ENCODE results near the gene SRGAP1. TPM values are rescaled to one million over a fixed set of nuclear protein-coding genes. Genes with fewer than 3 reads are reported as not detected.
"Not testable (repeated sequence)": the region's sequence is repeated elsewhere in the genome, so short reads cannot be mapped to it uniquely, and the experiment has no call there.

Gene SRGAP1
- total RNA-seq, 1 experiment from 2014 or later: 3.7 TPM

DNA sequence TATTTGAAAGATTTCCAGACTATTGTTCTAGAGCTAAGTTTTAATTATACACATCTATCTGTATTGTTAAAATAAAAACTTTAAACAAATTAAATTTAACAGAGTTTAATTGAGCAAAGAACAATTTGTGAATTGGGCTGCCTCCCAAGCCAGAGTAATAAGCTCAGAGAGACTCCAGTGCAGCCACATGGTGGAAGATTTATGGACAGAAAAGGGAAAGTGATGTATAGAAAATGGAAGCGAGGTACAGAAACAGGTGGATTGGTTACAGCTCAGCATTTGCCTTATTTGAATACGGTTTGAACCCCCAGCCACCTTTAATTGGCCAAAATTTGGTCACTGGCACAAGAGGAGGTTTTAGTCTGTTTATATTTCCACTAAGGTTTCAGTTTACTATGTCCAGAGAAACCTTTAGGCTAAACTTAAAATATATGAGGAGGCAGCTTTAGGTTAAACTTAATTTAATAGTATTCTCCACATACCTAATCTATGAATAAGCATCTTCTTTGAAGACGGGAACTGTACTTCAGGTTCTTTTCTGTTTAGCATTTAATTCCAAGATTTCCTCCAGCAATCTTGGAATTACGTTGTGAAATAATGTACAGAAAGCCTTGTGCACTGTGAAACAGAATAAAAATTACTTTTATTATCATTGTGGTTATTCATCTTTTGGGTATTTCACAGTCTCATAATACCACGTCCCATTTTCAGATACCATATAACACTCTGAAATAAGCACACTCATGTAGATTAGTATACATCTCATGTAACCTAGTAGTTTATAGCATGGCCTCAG is 19.4 kb downstream of the SRGAP1 start:
- H3K36me3 ChIP-seq: no peaks in the 10 kb centered on the region
- no peak for DNase-seq (ENCODE audit: low read depth in 1 of 2, low spot score in 2 of 2)
- H3K9me3 ChIP-seq (replicated peaks): no peaks in the 10 kb centered on the region
- H3K27ac ChIP-seq: no peak overlapping the region
- H3K27me3 ChIP-seq (replicated peaks): no peaks in the 10 kb centered on the region
- H3K4me3 ChIP-seq: no peak overlapping the region
- H3K4me1 ChIP-seq (replicated peaks): peaks cover 30% of the 10 kb centered on the region

DNA sequence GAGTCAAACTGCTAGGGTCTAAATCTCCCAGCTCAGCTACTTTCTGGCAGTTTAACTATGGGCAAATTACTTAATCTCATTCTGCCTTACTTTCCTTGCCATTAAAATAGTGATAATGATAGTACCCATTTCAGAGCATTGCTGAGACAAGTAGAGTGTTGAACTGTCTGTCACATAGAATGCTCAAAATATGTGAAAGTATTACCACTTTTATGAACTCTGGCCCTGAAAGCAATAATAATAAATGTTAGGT is 19.9 kb downstream of the SRGAP1 start:
- Histone ChIP-seq H3K27me3 (replicated peaks) (no peaks in the 10 kb centered on the region), H3K9me3 (replicated peaks) (no peaks in the 10 kb centered on the region), H3K4me1 (replicated peaks) (peaks cover 30% of the 10 kb centered on the region), H3K27ac (no peak overlapping the region), H3K4me3 (no peak overlapping the region), H3K36me3 (no peaks in the 10 kb centered on the region)
- no peak for DNase-seq (ENCODE audit: low read depth in 1 of 2, low spot score in 2 of 2)

- no peaks in the 10 kb centered on the region for H3K36me3 ChIP-seq
- no peaks in the 10 kb centered on the region for H3K9me3 ChIP-seq (replicated peaks)
- no peak overlapping the region for H3K4me3 ChIP-seq
- peaks cover 30% of the 10 kb centered on the region for H3K4me1 ChIP-seq (replicated peaks)
- H3K27me3 ChIP-seq (replicated peaks): no peaks in the 10 kb centered on the region
- H3K27ac ChIP-seq: no peak overlapping the region
- DNase-seq (ENCODE audit: low read depth in 1 of 2, low spot score in 2 of 2): no peak
Measured at GRCh38 chr12:63865448-63865847, 20.9 kb downstream of the SRGAP1 start.

DNA sequence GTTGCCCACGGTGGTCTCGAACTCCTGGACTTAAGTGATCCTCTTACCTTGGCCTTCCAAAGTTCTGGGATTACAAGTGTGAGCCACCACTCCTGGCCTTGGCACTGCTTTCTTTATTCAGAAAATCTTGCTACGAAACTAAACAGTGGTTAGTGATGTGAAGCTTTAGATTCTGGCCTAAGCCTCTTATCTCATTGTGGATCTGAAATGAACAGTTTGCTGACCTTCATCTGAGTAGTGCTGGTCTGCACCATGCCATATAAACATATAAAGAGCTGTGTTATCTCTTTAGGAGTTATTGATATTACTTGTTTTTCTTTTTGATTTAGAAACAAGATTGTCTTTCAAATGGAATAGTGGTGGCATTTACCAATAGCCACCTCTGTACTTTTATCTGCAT is 22.6 kb downstream of the SRGAP1 start:
- Histone ChIP-seq H3K27ac (no peak overlapping the region), H3K27me3 (replicated peaks) (no peaks in the 10 kb centered on the region), H3K36me3 (no peaks in the 10 kb centered on the region), H3K9me3 (replicated peaks) (no peaks in the 10 kb centered on the region), H3K4me1 (replicated peaks) (peaks cover 21% of the 10 kb centered on the region), H3K4me3 (no peak overlapping the region)
- no peak for DNase-seq (ENCODE audit: low read depth in 1 of 2, low spot score in 2 of 2)

GRCh38 chr12:63869656-63870055 is 25.2 kb downstream of the SRGAP1 start:
- no peak overlapping the region for H3K4me3 ChIP-seq
- DNase-seq (ENCODE audit: low read depth in 1 of 2, low spot score in 2 of 2): no peak
- no peaks in the 10 kb centered on the region for H3K36me3 ChIP-seq
- no peaks in the 10 kb centered on the region; the same call in 1 of the 2 replicates for H3K4me1 ChIP-seq (replicated peaks)
- no peaks in the 10 kb centered on the region for H3K9me3 ChIP-seq (replicated peaks)
- H3K27me3 ChIP-seq (replicated peaks): no peaks in the 10 kb centered on the region
- no peak overlapping the region for H3K27ac ChIP-seq

DNA sequence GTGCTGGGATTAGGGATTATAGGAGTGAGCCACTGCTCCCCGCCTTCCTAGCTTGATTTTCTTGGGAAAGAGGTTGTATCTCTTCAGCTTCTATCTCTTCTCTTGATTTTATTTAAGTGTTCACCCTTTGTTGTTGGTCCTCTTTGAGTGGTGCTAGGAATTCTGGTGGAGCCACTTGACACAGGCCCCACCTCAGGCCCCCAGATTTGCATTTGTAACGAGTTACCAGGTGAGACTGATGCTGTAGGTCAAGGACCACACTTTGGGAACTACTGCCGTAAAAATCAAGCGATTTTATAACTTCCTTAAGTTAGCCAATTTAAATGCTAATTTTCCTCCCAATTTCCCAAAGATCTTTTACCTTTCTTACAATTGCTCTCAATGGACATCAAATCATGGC is 26.3 kb downstream of the SRGAP1 start:
- Histone ChIP-seq H3K27ac (no peak overlapping the region), H3K27me3 (replicated peaks) (no peaks in the 10 kb centered on the region), H3K9me3 (replicated peaks) (no peaks in the 10 kb centered on the region), H3K4me3 (no peak overlapping the region), H3K36me3 (no peaks in the 10 kb centered on the region), H3K4me1 (replicated peaks) (peaks cover 4% of the 10 kb centered on the region)
- no peak for DNase-seq (ENCODE audit: low read depth in 1 of 2, low spot score in 2 of 2)

- Histone ChIP-seq H3K4me1 (replicated peaks) (peaks cover 4% of the 10 kb centered on the region), H3K27ac (no peak overlapping the region), H3K36me3 (0 out of 2 replicates have a peak, but pooled peaks cover 4% of the 10 kb centered on the region), H3K4me3 (no peak overlapping the region), H3K27me3 (replicated peaks) (no peaks in the 10 kb centered on the region), H3K9me3 (replicated peaks) (no peaks in the 10 kb centered on the region)
- no peak for DNase-seq (ENCODE audit: low read depth in 1 of 2, low spot score in 2 of 2)
Measured at GRCh38 chr12:63874897-63875480, 30.5 kb downstream of the SRGAP1 start.

- Histone ChIP-seq H3K36me3 (0 out of 2 replicates have a peak, but pooled peaks cover 4% of the 10 kb centered on the region), H3K27me3 (replicated peaks) (no peaks in the 10 kb centered on the region), H3K9me3 (replicated peaks) (no peaks in the 10 kb centered on the region), H3K4me3 (no peak overlapping the region), H3K27ac (no peak overlapping the region), H3K4me1 (replicated peaks) (peaks cover 4% of the 10 kb centered on the region)
- no peak for DNase-seq (ENCODE audit: low read depth in 1 of 2, low spot score in 2 of 2)
Measured at GRCh38 chr12:63875703-63876102, 31.2 kb downstream of the SRGAP1 start.

DNA sequence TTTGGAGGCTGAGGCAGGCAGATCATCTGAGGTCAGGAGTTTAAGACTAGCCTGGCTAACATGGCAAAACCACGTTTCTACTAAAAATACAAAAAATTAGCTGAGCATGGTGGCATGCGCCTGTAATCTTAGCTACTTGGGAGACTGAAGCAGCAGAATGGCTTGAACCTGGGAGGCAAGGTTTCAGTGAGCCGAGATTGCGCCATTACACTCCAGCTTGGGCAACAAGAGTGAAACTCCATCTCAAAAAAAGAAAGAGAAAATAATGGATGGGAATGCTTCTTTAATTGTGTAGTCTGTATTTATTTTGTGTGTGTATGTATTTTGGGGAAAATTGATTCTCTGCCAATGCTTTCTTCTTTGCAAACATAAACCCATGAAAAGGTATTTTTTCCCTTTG is 32.5 kb downstream of the SRGAP1 start:
- H3K4me1 ChIP-seq (replicated peaks): peaks cover 4% of the 10 kb centered on the region

GRCh38 chr12:63877693-63878092 is 33.2 kb downstream of the SRGAP1 start:
- H3K4me1 ChIP-seq (replicated peaks): peaks cover 4% of the 10 kb centered on the region

More for the DNA sequence above, 32.5 kb downstream of the SRGAP1 start:
- Histone ChIP-seq H3K27ac (no peak overlapping the region), H3K27me3 (replicated peaks) (no peaks in the 10 kb centered on the region), H3K4me3 (no peak overlapping the region), H3K9me3 (replicated peaks) (no peaks in the 10 kb centered on the region), H3K36me3 (0 out of 2 replicates have a peak, but pooled peaks cover 4% of the 10 kb centered on the region)
- DNase-seq (ENCODE audit: low read depth in 1 of 2, low spot score in 2 of 2): no peak

GRCh38 chr12:63880235-63880634 is 35.7 kb downstream of the SRGAP1 start:
- not testable (repeated sequence) for H3K27me3 ChIP-seq (replicated peaks); DNase-seq (ENCODE audit: low read depth in 1 of 2, low spot score in 2 of 2)

More at GRCh38 chr12:63877693-63878092, 33.2 kb downstream of the SRGAP1 start:
- Histone ChIP-seq H3K4me3 (no peak overlapping the region), H3K36me3 (0 out of 2 replicates have a peak, but pooled peaks cover 4% of the 10 kb centered on the region), H3K27me3 (replicated peaks) (no peaks in the 10 kb centered on the region), H3K27ac (no peak overlapping the region), H3K9me3 (replicated peaks) (no peaks in the 10 kb centered on the region)
- no peak for DNase-seq (ENCODE audit: low read depth in 1 of 2, low spot score in 2 of 2)

DNA sequence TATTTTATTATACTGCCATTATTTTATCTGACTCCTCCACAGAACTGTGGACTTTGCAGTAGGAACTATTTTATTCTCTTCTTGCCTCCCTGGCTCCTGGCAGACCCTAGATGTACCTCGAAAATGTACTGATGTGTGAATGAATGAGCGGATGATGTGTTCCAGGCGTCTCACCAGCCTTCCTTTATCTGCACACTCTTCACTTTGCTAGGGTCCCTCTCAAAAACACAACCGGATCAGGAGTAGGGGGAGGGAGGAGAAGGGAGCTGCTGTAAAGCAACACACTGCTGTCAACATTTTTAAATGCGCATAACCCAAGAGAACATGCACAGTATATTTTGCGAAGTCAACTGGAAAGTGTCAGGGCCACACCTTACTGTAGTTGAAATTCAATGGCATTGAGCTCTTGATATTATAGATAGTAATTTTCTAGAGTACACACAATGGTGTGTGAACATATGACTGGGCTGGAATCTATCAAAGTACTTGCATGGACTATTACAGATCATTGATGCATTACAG is 36.3 kb downstream of the SRGAP1 start:
- peaks cover under 1% of the 10 kb centered on the region for H3K4me1 ChIP-seq (replicated peaks)
- DNase-seq (ENCODE audit: low read depth in 1 of 2, low spot score in 2 of 2): no peak
- H3K27ac ChIP-seq: no peak overlapping the region
- H3K9me3 ChIP-seq (replicated peaks): no peaks in the 10 kb centered on the region
- H3K4me3 ChIP-seq: no peak overlapping the region
- H3K27me3 ChIP-seq (replicated peaks): no peaks in the 10 kb centered on the region
- H3K36me3 ChIP-seq: 0 out of 2 replicates have a peak, but pooled peaks cover 4% of the 10 kb centered on the region

More at GRCh38 chr12:63880235-63880634, 35.7 kb downstream of the SRGAP1 start:
- not testable (repeated sequence) for H3K9me3 ChIP-seq (replicated peaks); H3K36me3 ChIP-seq; H3K4me3 ChIP-seq; H3K4me1 ChIP-seq (replicated peaks); H3K27ac ChIP-seq

- Histone ChIP-seq H3K9me3 (replicated peaks) (no peaks in the 10 kb centered on the region), H3K27ac (no peak overlapping the region), H3K36me3 (0 out of 2 replicates have a peak, but pooled peaks cover 4% of the 10 kb centered on the region), H3K4me3 (no peak overlapping the region), H3K4me1 (replicated peaks) (no peaks in the 10 kb centered on the region), H3K27me3 (replicated peaks) (no peaks in the 10 kb centered on the region)
- DNase-seq (ENCODE audit: low read depth in 1 of 2, low spot score in 2 of 2): no peak
Measured at GRCh38 chr12:63882844-63883243, 38.3 kb downstream of the SRGAP1 start.

DNA sequence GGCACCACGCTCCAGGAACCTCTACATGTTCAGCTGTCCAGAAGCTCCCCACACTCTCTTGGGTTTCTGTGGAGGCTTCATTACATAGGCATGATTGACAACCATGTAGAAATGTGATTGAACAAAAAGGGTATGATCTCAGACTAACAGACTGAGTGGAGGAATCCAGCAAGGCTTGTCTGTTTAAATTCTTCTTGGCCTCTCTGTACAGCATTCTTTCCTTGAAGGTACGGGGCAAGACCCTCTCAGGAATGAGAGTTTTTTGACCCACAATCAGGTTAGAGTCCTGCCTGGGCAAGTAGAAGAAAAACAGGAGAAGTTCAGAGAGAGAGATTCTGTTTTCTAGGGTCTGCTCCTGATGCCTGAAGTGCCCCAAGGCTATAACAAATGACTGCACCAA is 40.9 kb downstream of the SRGAP1 start:
- no peak overlapping the region for H3K27ac ChIP-seq
- peaks cover 16% of the 10 kb centered on the region for H3K4me1 ChIP-seq (replicated peaks)
- no peak overlapping the region for H3K4me3 ChIP-seq
- H3K36me3 ChIP-seq: no peaks in the 10 kb centered on the region
- no peaks in the 10 kb centered on the region for H3K9me3 ChIP-seq (replicated peaks)
- DNase-seq (ENCODE audit: low read depth in 1 of 2, low spot score in 2 of 2): no peak
- H3K27me3 ChIP-seq (replicated peaks): no peaks in the 10 kb centered on the region

Measured in SJSA1 (cell line).